HG02840 (cell line): ENCODE measurements around the gene PDXDC1.
"Not testable (repeated sequence)": the region's sequence is repeated elsewhere in the genome, so short reads cannot be mapped to it uniquely, and the experiment has no call there.

Experiments used
- ATAC-seq: cut with Tn5 transposase; IDR thresholded peaks from one replicate; pipeline ENCODE4 v1.9.1; 2021; ENCODE audit warnings: mild to moderate bottlenecking, moderate library complexity, moderate number of reproducible peaks; ENCODE audit not compliant: unreplicated experiment, low FRiP score

PDXDC1 gene

GRCh38 chr16:15130256-15130932 is 155.6 kb downstream of the PDXDC1 start:
- ATAC-seq: not testable (repeated sequence)

- not testable (repeated sequence) for ATAC-seq
Measured at GRCh38 chr16:15130943-15131700, 156.3 kb downstream of the PDXDC1 start.

- ATAC-seq: not testable (repeated sequence)
Measured at GRCh38 chr16:15132719-15133428, 158.0 kb downstream of the PDXDC1 start.

- ATAC-seq: not testable (repeated sequence)
Measured at GRCh38 chr16:15133554-15133953, 158.7 kb downstream of the PDXDC1 start.

GRCh38 chr16:15134752-15135482 is 160.1 kb downstream of the PDXDC1 start:
- not testable (repeated sequence) for ATAC-seq

- not testable (repeated sequence) for ATAC-seq
Measured at GRCh38 chr16:15135483-15136360, 160.9 kb downstream of the PDXDC1 start.

GRCh38 chr16:15137514-15137913 is 162.7 kb downstream of the PDXDC1 start:
- ATAC-seq: not testable (repeated sequence)

- not testable (repeated sequence) for ATAC-seq
Measured at GRCh38 chr16:15140444-15141365, 165.9 kb downstream of the PDXDC1 start.

GRCh38 chr16:15141586-15141985 is 166.8 kb downstream of the PDXDC1 start:
- ATAC-seq: no peak

GRCh38 chr16:15142107-15142890 is 167.5 kb downstream of the PDXDC1 start:
- ATAC-seq: not testable (repeated sequence)

GRCh38 chr16:15142891-15143600 is 168.2 kb downstream of the PDXDC1 start:
- ATAC-seq: not testable (repeated sequence)

- not testable (repeated sequence) for ATAC-seq
Measured at GRCh38 chr16:15143601-15144091, 168.8 kb downstream of the PDXDC1 start.

- ATAC-seq: not testable (repeated sequence)
Measured at GRCh38 chr16:15144092-15144631, 169.3 kb downstream of the PDXDC1 start.

- not testable (repeated sequence) for ATAC-seq
Measured at GRCh38 chr16:15144781-15145417, 170.1 kb downstream of the PDXDC1 start.

- not testable (repeated sequence) for ATAC-seq
Measured at GRCh38 chr16:15145418-15146263, 170.8 kb downstream of the PDXDC1 start.
